ENCODE measurements around the gene SPACA4. TPM values are rescaled to one million over a fixed set of nuclear protein-coding genes. Genes with fewer than 3 reads are reported as not detected.

The SPACA4 gene
- total and polyA plus RNA-seq, 9 of the 15 experiments (the other 6 are each of a cell fraction or from before 2014, with no cell fraction given): not detected

GRCh38 chr19:48642862-48643261 is 36.3 kb downstream of the SPACA4 start:
- in situ Hi-C loops (cut with MboI): loop anchor here (5.0 to 10.0 kb wide), 2 partner anchors 194 to 332 kb away; partner anchors contain the start of gene HSD17B14
- POLR2A ChIA-PET: interaction anchor here (1.2 kb wide), 1 partner anchor 10 kb away, joined by 4 read pairs; no protein-coding TSS in a partner anchor
- BruUV-seq (replicated peaks): no TSS peak
- no peaks in the 10 kb centered on the region for H3K27me3 ChIP-seq (ENCODE audit: control insufficient read depth in 2 of 2, insufficient read depth in 2 of 2, low read length in 2 of 2)
- no peak for FAIRE-seq
- intact Hi-C loops (cut with micrococcal nuclease): no loop called here
- no peaks in the 10 kb centered on the region for H3K9me3 ChIP-seq (replicated peaks; ENCODE audit: control insufficient read depth, insufficient read depth, low read depth, low read length)
- H3K36me3 ChIP-seq (ENCODE audit: control insufficient read depth, insufficient read depth, low read length): no peaks in the 10 kb centered on the region
- no peak for ATAC-seq
- no peak overlapping the region for H3K4me3 ChIP-seq
- no peaks in the 10 kb centered on the region for H3K9me1 ChIP-seq (ENCODE audit: control insufficient read depth, insufficient read depth, low read length)
- no peak overlapping the region for H3K9ac ChIP-seq (ENCODE audit: insufficient read depth in 1 of 2, low read depth in 2 of 2, low read length in 2 of 2)
- no peak for TF ChIP-seq ESRRB (CRISPR knock-in tag; IDR thresholded peaks at IDR 0.05; ENCODE audit: borderline replicate concordance)
- 0 out of 2 replicates have a peak, but pooled peaks have one; percentile 33 for TF ChIP-seq BCOR (IDR thresholded peaks at IDR 0.05)
- TF ChIP-seq ZKSCAN8 (CRISPR knock-in tag; IDR thresholded peaks at IDR 0.05): no peak
- TF ChIP-seq ZNF121 (CRISPR knock-in tag; conservative IDR thresholded peaks at IDR 0.05): peak; percentile 88
- peak; percentile 78 for TF ChIP-seq RBM25 (IDR thresholded peaks at IDR 0.05; ENCODE audit: low read depth, low read length, severe bottlenecking)
- no peak overlapping the region for H2AFZ ChIP-seq (ENCODE audit: low read depth, low read length)
- DNase-seq (ENCODE audit: extremely low read depth in 1 of 4, low spot score in 3 of 4): no peak
- no peak overlapping the region for H3K27ac ChIP-seq (ENCODE audit: extremely low read depth, low read depth, low read length)
- H3K79me2 ChIP-seq (ENCODE audit: control insufficient read depth, insufficient read depth, low read length): peaks cover 18% of the 10 kb centered on the region; the same call in 2 of the 3 replicates
- H3K4me1 ChIP-seq (replicated peaks in 1 of 2; ENCODE audit: control insufficient read depth in 2 of 2, insufficient read depth in 2 of 2, low read length in 2 of 2): peaks cover 28 to 54% of the 10 kb centered on the region in 2 experiments
- H4K20me1 ChIP-seq (replicated peaks; ENCODE audit: control insufficient read depth, insufficient read depth, low read length): 0 out of 2 replicates have a peak, but pooled peaks cover 4% of the 10 kb centered on the region
- no peak overlapping the region for H3K4me2 ChIP-seq (ENCODE audit: insufficient read depth, low read length)
- CTCF ChIA-PET (ENCODE audit: low intra/inter-chr PET ratio): no interaction called here
- 84% methylated on average over 5 of the region's 5 CpGs for WGBS (ENCODE audit: insufficient coverage, low coverage, missing lambda C conversion rate)

GRCh38 chr19:48644355-48644754 is 37.8 kb downstream of the SPACA4 start:
- Histone ChIP-seq H3K4me2 (ENCODE audit: insufficient read depth, low read length) (peak overlapping the region; percentile 84), H4K20me1 (replicated peaks; ENCODE audit: control insufficient read depth, insufficient read depth, low read length) (no peaks in the 10 kb centered on the region), H3K27me3 (ENCODE audit: control insufficient read depth in 2 of 2, insufficient read depth in 2 of 2, low read length in 2 of 2) (no peaks in the 10 kb centered on the region), H3K4me1 (replicated peaks in 1 of 2; ENCODE audit: control insufficient read depth in 2 of 2, insufficient read depth in 2 of 2, low read length in 2 of 2) (peaks cover 21 to 44% of the 10 kb centered on the region in 2 experiments; a peak in 4 of 5 replicates), H2AFZ (ENCODE audit: low read depth, low read length) (peak overlapping the region; percentile 73), H3K9me3 (replicated peaks; ENCODE audit: control insufficient read depth, insufficient read depth, low read depth, low read length) (no peaks in the 10 kb centered on the region), H3K9ac (ENCODE audit: insufficient read depth in 1 of 2, low read depth in 2 of 2, low read length in 2 of 2) (peak overlapping the region in 1 of 2 experiments; percentile 40; a peak in 1 of 4 replicates), H3K27ac (ENCODE audit: extremely low read depth, low read depth, low read length) (no peak overlapping the region), H3K4me3 (no peak overlapping the region), H3K79me2 (ENCODE audit: control insufficient read depth, insufficient read depth, low read length) (peaks cover 7% of the 10 kb centered on the region; the same call in 2 of the 3 replicates), H3K9me1 (ENCODE audit: control insufficient read depth, insufficient read depth, low read length) (no peaks in the 10 kb centered on the region), H3K36me3 (ENCODE audit: control insufficient read depth, insufficient read depth, low read length) (no peaks in the 10 kb centered on the region)
- no peak for FAIRE-seq
- 68% methylated on average over 4 of the region's 4 CpGs for WGBS (ENCODE audit: insufficient coverage, low coverage, missing lambda C conversion rate)
- intact Hi-C loops (cut with micrococcal nuclease) (no loop called here), in situ Hi-C loops (cut with MboI) (loop anchor here (5.0 to 10.0 kb wide), 2 partner anchors 193 to 330 kb away; partner anchors contain the start of gene HSD17B14)
- CTCF ChIA-PET (ENCODE audit: low intra/inter-chr PET ratio): interaction anchor here (0.8 kb wide), 1 partner anchor 94 kb away, joined by 4 read pairs; no protein-coding TSS in a partner anchor
- BruUV-seq (replicated peaks): no TSS peak
- ATAC-seq: no peak
- no peak for DNase-seq (ENCODE audit: extremely low read depth in 1 of 4, low spot score in 3 of 4)
- POLR2A ChIA-PET: interaction anchor here (0.6 to 1.0 kb wide), 2 partner anchors 103 to 156 kb away, joined by 3 read pairs; no protein-coding TSS in a partner anchor
- TF ChIP-seq, protein P1, sequence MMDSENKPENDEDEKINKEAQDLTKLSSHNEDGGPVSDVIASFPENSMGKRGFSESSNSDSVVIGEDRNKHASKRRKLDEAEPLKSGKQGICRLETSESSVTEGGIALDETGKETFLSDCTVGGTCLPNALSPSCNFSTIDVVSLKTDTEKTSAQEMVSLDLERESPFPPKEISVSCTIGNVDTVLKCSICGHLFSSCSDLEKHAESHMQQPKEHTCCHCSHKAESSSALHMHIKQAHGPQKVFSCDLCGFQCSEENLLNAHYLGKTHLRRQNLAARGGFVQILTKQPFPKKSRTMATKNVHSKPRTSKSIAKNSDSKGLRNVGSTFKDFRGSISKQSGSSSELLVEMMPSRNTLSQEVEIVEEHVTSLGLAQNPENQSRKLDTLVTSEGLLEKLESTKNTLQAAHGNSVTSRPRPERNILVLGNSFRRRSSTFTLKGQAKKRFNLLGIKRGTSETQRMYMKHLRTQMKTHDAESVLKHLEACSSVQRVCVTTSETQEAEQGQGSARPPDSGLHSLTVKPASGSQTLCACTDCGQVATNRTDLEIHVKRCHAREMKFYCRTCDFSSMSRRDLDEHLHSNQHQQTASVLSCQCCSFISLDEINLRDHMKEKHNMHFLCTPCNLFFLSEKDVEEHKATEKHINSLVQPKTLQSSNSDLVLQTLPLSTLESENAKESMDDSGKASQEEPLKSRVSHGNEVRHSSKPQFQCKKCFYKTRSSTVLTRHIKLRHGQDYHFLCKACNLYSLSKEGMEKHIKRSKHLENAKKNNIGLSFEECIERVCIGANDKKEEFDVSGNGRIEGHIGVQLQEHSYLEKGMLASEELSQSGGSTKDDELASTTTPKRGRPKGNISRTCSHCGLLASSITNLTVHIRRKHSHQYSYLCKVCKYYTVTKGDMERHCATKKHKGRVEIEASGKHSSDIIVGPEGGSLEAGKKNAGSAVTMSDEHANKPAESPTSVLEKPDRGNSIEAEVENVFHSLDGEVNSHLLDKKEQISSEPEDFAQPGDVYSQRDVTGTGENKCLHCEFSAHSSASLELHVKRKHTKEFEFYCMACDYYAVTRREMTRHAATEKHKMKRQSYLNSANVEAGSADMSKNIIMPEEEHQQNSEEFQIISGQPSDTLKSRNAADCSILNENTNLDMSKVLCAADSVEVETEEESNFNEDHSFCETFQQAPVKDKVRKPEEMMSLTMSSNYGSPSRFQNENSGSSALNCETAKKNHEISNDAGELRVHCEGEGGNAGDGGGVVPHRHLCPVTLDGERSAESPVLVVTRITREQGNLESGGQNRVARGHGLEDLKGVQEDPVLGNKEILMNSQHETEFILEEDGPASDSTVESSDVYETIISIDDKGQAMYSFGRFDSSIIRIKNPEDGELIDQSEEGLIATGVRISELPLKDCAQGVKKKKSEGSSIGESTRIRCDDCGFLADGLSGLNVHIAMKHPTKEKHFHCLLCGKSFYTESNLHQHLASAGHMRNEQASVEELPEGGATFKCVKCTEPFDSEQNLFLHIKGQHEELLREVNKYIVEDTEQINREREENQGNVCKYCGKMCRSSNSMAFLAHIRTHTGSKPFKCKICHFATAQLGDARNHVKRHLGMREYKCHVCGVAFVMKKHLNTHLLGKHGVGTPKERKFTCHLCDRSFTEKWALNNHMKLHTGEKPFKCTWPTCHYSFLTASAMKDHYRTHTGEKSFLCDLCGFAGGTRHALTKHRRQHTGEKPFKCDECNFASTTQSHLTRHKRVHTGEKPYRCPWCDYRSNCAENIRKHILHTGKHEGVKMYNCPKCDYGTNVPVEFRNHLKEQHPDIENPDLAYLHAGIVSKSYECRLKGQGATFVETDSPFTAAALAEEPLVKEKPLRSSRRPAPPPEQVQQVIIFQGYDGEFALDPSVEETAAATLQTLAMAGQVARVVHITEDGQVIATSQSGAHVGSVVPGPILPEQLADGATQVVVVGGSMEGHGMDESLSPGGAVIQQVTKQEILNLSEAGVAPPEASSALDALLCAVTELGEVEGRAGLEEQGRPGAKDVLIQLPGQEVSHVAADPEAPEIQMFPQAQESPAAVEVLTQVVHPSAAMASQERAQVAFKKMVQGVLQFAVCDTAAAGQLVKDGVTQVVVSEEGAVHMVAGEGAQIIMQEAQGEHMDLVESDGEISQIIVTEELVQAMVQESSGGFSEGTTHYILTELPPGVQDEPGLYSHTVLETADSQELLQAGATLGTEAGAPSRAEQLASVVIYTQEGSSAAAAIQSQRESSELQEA (IDR thresholded peaks at IDR 0.05; ENCODE audit: low read depth): 0 out of 2 replicates have a peak, but pooled peaks have one; percentile 8
